HG02642 (cell line): ENCODE results near the gene ARID1B.

Experiments
- ATAC-seq: cut with Tn5 transposase; IDR thresholded peaks from one replicate; pipeline ENCODE4 v1.9.1; 2021; ENCODE audit warnings: mild to moderate bottlenecking; ENCODE audit not compliant: unreplicated experiment, poor library complexity

ARID1B gene

GRCh38 chr6:156790711-156791319, 13.6 kb downstream of the ARID1B start:
- ATAC-seq = no peak

- ATAC-seq = peak; percentile 68
Observed at GRCh38 chr6:156791320-156791850, 14.2 kb downstream of the ARID1B start.

GRCh38 chr6:156793200-156793599, 16.0 kb downstream of the ARID1B start:
- no peak for ATAC-seq

GRCh38 chr6:156794546-156795354, 17.6 kb downstream of the ARID1B start:
- peak; percentile 53 for ATAC-seq

GRCh38 chr6:156795825-156796224, 18.6 kb downstream of the ARID1B start:
- no peak for ATAC-seq

GRCh38 chr6:156796627-156797026, 19.4 kb downstream of the ARID1B start:
- ATAC-seq = no peak

- ATAC-seq = no peak
Observed at GRCh38 chr6:156797901-156798735, 20.9 kb downstream of the ARID1B start.

GRCh38 chr6:156801712-156802111, 24.5 kb downstream of the ARID1B start:
- ATAC-seq = no peak

GRCh38 chr6:156803353-156803752, 26.2 kb downstream of the ARID1B start:
- no peak for ATAC-seq

- ATAC-seq = no peak
Observed at GRCh38 chr6:156804402-156804801, 27.2 kb downstream of the ARID1B start.

- no peak for ATAC-seq
Observed at GRCh38 chr6:156806155-156806554, 29.0 kb downstream of the ARID1B start.

GRCh38 chr6:156807028-156807427, 29.9 kb downstream of the ARID1B start:
- no peak for ATAC-seq

- no peak for ATAC-seq
Observed at GRCh38 chr6:156807795-156808194, 30.6 kb downstream of the ARID1B start.

GRCh38 chr6:156808287-156808686, 31.1 kb downstream of the ARID1B start:
- ATAC-seq = no peak

GRCh38 chr6:156809034-156809433, 31.9 kb downstream of the ARID1B start:
- peak; percentile 92 for ATAC-seq

- no peak for ATAC-seq
Observed at GRCh38 chr6:156809446-156810178, 32.4 kb downstream of the ARID1B start.

- no peak for ATAC-seq
Observed at GRCh38 chr6:156814036-156814581, 36.9 kb downstream of the ARID1B start.

- no peak for ATAC-seq
Observed at GRCh38 chr6:156816505-156816904, 39.3 kb downstream of the ARID1B start.

GRCh38 chr6:156820089-156820798, 43.1 kb downstream of the ARID1B start:
- no peak for ATAC-seq
